HCT116 (cell line): ENCODE results near the gene CARS1. TPM values are rescaled to one million over a fixed set of nuclear protein-coding genes. Genes with fewer than 3 reads are reported as not detected.
A peak's percentile ranks its signal among the peaks of the same experiment; 100 is the strongest.

Source experiments
- ATAC-seq: fragments of 200-7000 bp; cut with Tn5 transposase; 2 replicates; pipeline ENCODE4 v1.9.1; 2020; ENCODE audit warnings: mild to moderate bottlenecking, moderate library complexity
- BruUV-seq: library from RNA; stranded (reverse); fragments of 400-500 nt; replicated peaks from 2 replicates; lab custom pipeline; 2021; lab: Mats Ljungman, UMichigan
- CTCF ChIA-PET: fragments of 300-600 bp; sonication (Branson Sonifier 250); formaldehyde crosslinking; loops from one replicate; lab custom pipeline; 2021; ENCODE audit warnings: antibody characterized with exemption; lab: Charles Lee
- POLR2A ChIA-PET: fragments of 300-600, 350-600 bp; sonication (Branson Sonifier 250); formaldehyde crosslinking; loops from one replicate; lab custom pipeline; 2021; ENCODE audit warnings: antibody characterized with exemption; lab: Charles Lee
- RAD21 ChIA-PET, 2 experiments: fragments of 300-600 bp; sonication (Branson Sonifier 250); formaldehyde crosslinking; loops; one replicate each; lab custom pipeline; 2023; ENCODE audit warnings: low total read pairs in 2 of 2; ENCODE audit not compliant: uncharacterized antibody in 2 of 2, unreplicated experiment in 2 of 2, low non-redundant PET in 1 of 2; lab: Charles Lee
- DNase-seq: peaks from one replicate; pipeline ENCODE4 v3.0.0-alpha.2; 2010; ENCODE audit warnings: low read depth, low spot score
- H2AFZ ChIP-seq: fragments of 200-600 bp; shearing (Covaris generic), sonication (generic); 2 replicates; pipeline ENCODE4 v1.6.1; 2017; ENCODE audit warnings: low read depth, mixed run types, mixed read lengths, antibody characterized with exemption, low read length; ENCODE audit not compliant: poor library complexity, severe bottlenecking
- H3K27ac ChIP-seq: 2 replicates; pipeline ENCODE4 v1.5.1; 2012; ENCODE audit warnings: low read depth, low read length
- H3K27me3 ChIP-seq: fragments of 200-600 bp; sonication (generic); 2 replicates; pipeline ENCODE4 v1.6.1; 2016; ENCODE audit warnings: mixed run types, low read length, mixed read lengths; ENCODE audit not compliant: insufficient read depth
- H3K36me3 ChIP-seq, 2 experiments: fragments of 200-500 bp in 1 of 2; fragments of 200-600 bp in 1 of 2; sonication (Bioruptor generic) in 1 of 2; sonication (generic) in 1 of 2; 2 replicates each; pipeline versions ENCODE4 v1.5.1 to v1.6.1; 2014 to 2016; ENCODE audit warnings: low read length in 2 of 2, inconsistent platforms in 1 of 2, mixed read lengths in 1 of 2, mixed run types in 1 of 2; ENCODE audit not compliant: insufficient read depth in 2 of 2, control insufficient read depth in 1 of 2
- H3K4me1 ChIP-seq, 2 experiments: fragments of 200-600 bp in 1 of 2; sonication (generic) in 1 of 2; 2 replicates each; pipeline versions ENCODE4 v1.5.1 to v1.6.1; 2012 to 2017; ENCODE audit warnings: low read length in 2 of 2, inconsistent platforms in 1 of 2, mild to moderate bottlenecking in 1 of 2, mixed read lengths in 1 of 2, mixed run types in 1 of 2, moderate library complexity in 1 of 2; ENCODE audit not compliant: insufficient read depth in 2 of 2, control insufficient read depth in 1 of 2
- H3K4me2 ChIP-seq: fragments of 200-600 bp; sonication (generic); 2 replicates; pipeline ENCODE4 v1.6.1; 2017; ENCODE audit warnings: mixed run types, low read length, mixed read lengths
- H3K4me3 ChIP-seq, 2 experiments: fragments of 200-600 bp in 1 of 2; sonication (generic) in 1 of 2; replicated peaks in 1 of 2; 2 replicates each; pipeline ENCODE4 v1.5.1; 2011 to 2016; ENCODE audit warnings: low read length in 2 of 2, control low read depth in 1 of 2, low read depth in 1 of 2, mild to moderate bottlenecking in 1 of 2, mixed read lengths in 1 of 2, mixed run types in 1 of 2
- H3K79me2 ChIP-seq: fragments of 200-600 bp; sonication (generic); 2 replicates; pipeline ENCODE4 v1.6.1; 2017; ENCODE audit warnings: mild to moderate bottlenecking, mixed run types, low read length, moderate library complexity, mixed read lengths; ENCODE audit not compliant: insufficient read depth
- H3K9ac ChIP-seq: fragments of 200-600 bp; sonication (generic); 2 replicates; pipeline ENCODE4 v1.6.1; 2016; ENCODE audit warnings: low read length, mixed read lengths
- H3K9me2 ChIP-seq: fragments of 200-600 bp; sonication (generic), shearing (Covaris generic); 2 replicates; pipeline ENCODE4 v1.6.1; 2017; ENCODE audit warnings: mixed run types, mild to moderate bottlenecking, moderate library complexity; ENCODE audit not compliant: insufficient read depth
- H3K9me3 ChIP-seq, 2 experiments: fragments of 200-500 bp in 1 of 2; fragments of 200-600 bp in 1 of 2; sonication (Bioruptor generic) in 1 of 2; sonication (generic) in 1 of 2; 2 replicates each; pipeline ENCODE4 v1.6.1; 2014 to 2017; ENCODE audit warnings: low read length in 2 of 2, mixed read lengths in 2 of 2, inconsistent platforms in 1 of 2, low read depth in 1 of 2, mild to moderate bottlenecking in 1 of 2, mixed run types in 1 of 2, moderate library complexity in 1 of 2; ENCODE audit not compliant: control insufficient read depth in 1 of 2, insufficient read depth in 1 of 2
- H4K20me1 ChIP-seq: fragments of 200-600 bp; sonication (generic), shearing (Covaris generic); 2 replicates; pipeline ENCODE4 v1.6.1; 2017; ENCODE audit warnings: mixed run types, mild to moderate bottlenecking, moderate library complexity; ENCODE audit not compliant: insufficient read depth
- EGR1 ChIP-seq: IDR thresholded peaks from 2 replicates; pipeline ENCODE4 v1.6.1; 2012; ENCODE audit warnings: low read depth
- TCF7L2 ChIP-seq: IDR thresholded peaks from 2 replicates; pipeline ENCODE4 v1.7.0; 2011; ENCODE audit warnings: borderline replicate concordance, inconsistent platforms; ENCODE audit not compliant: insufficient read depth, insufficient read length; ENCODE audit errors: extremely low read depth
- YY1 ChIP-seq: IDR thresholded peaks from 2 replicates; pipeline ENCODE4 v1.6.1; 2011; ENCODE audit warnings: low read length, low read depth, moderate library complexity, mild to moderate bottlenecking; ENCODE audit not compliant: insufficient replicate concordance; ENCODE audit errors: extremely low read depth
- ZFX ChIP-seq: fragments of 450-650 bp; IDR thresholded peaks from 2 replicates; pipeline ENCODE4 v1.6.1; 2017
- ZNF274 ChIP-seq: fragments of 200-500 bp; sonication (Bioruptor generic); IDR thresholded peaks from 2 replicates; pipeline ENCODE4 v1.6.1; 2014; ENCODE audit warnings: mild to moderate bottlenecking, low read depth, low read length, inconsistent platforms
- intact Hi-C: fragments of 100-400 bp; cut with micrococcal nuclease; formaldehyde crosslinking; loops from 2 replicates; pipeline ENCODE4 v1.10.0; 2022
- total RNA-seq: library from RNA; stranded (reverse); gene quantifications from one replicate; pipeline ENCODE4 v1.2.1, GENCODE V29; 2021; ENCODE audit not compliant: unreplicated experiment
- TF ChIP-seq, protein P1 (sequence below): IDR thresholded peaks from 2 replicates; pipeline ENCODE4 v1.6.1; 2011; ENCODE audit warnings: mild to moderate bottlenecking, low read length, moderate library complexity; ENCODE audit not compliant: insufficient replicate concordance; ENCODE audit errors: extremely low read depth

CARS1 gene
- total RNA-seq, 1 experiment from 2014 or later: 124 TPM

DNA sequence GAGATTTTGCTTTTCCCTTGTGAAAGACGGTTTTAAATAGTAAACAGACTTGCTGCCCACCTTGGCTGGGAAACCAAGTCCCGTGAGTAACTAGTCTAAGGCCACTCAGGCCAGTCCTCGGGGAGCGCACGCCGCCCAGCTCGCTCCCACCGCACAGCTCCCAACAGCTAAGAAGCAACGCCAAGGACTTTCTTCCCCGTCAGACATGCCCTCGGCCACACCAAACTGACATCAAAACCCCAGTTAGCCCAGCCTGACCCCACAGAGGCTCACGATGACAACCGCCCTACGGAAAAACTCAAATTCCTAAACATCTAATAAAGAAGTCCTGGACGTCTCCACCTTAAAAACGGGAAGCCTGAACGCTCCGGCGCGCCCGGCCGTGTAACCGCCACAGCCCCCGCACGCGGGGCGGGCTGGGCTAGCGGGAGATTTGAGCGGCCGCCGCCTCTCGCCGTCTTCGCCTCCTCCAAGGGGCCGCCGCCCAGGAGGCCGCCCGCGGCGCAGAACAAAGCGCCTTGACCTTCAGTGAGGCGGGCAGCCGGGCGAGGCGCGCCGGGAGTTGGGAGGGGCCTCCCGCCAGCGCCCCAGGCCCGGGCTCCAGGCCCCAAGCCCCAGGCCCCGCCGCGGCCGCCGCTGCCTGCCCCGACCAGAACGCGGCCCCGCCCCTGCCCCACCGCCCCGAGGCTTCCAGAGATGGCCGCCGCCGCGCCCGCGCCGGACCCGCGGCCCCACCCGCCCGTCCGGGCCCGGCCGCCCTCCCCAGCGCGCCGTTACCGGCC, 65.6 kb downstream of the CARS1 start:
- H3K9me2 ChIP-seq: no peaks in the 10 kb centered on the region
- ChIA-PET CTCF (interaction anchor here (1.2 kb wide), 1 partner anchor 62 kb away, joined by 6 read pairs; no protein-coding TSS in a partner anchor), POLR2A (interaction anchor here (0.7 to 0.9 kb wide), 3 partner anchors 12 to 58 kb away, joined by 3 to 5 read pairs (median 5); no protein-coding TSS in a partner anchor), RAD21 (no interaction called here)
- DNase-seq (no peak), ATAC-seq (peak; percentile 69)
- TF ChIP-seq ZNF274 (no peak), EGR1 (peak; percentile 45; the same call in 1 of the 2 replicates), YY1 (no peak), ZFX (peak; percentile 92), TCF7L2 (peak; percentile 76)
- TF ChIP-seq, protein P1, sequence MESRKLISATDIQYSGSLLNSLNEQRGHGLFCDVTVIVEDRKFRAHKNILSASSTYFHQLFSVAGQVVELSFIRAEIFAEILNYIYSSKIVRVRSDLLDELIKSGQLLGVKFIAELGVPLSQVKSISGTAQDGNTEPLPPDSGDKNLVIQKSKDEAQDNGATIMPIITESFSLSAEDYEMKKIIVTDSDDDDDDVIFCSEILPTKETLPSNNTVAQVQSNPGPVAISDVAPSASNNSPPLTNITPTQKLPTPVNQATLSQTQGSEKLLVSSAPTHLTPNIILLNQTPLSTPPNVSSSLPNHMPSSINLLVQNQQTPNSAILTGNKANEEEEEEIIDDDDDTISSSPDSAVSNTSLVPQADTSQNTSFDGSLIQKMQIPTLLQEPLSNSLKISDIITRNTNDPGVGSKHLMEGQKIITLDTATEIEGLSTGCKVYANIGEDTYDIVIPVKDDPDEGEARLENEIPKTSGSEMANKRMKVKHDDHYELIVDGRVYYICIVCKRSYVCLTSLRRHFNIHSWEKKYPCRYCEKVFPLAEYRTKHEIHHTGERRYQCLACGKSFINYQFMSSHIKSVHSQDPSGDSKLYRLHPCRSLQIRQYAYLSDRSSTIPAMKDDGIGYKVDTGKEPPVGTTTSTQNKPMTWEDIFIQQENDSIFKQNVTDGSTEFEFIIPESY: no peak
- peak overlapping the region; percentile 94 to 99 for H3K4me3 ChIP-seq
- peaks cover 52% of the 10 kb centered on the region for H3K79me2 ChIP-seq
- no peak overlapping the region for H2AFZ ChIP-seq
- no TSS peak for BruUV-seq
- peaks cover 15 to 30% of the 10 kb centered on the region in 2 experiments; a peak in 3 of 4 replicates for H3K4me1 ChIP-seq
- peaks cover 0 to 7% of the 10 kb centered on the region in 2 experiments; a peak in 1 of 4 replicates for H3K36me3 ChIP-seq
- peak overlapping the region; percentile 77 for H3K27ac ChIP-seq
- intact Hi-C loops: no loop called here
- peaks cover 10% of the 10 kb centered on the region for H4K20me1 ChIP-seq
- peak overlapping the region; percentile 99 for H3K4me2 ChIP-seq
- H3K9ac ChIP-seq: peak overlapping the region; percentile 98
- no peaks in the 10 kb centered on the region for H3K27me3 ChIP-seq
- no peaks in the 10 kb centered on the region for H3K9me3 ChIP-seq
